Kasumi-1 (cell line): ENCODE measurements around the gene CAPN8.
"Not testable (repeated sequence)": the region's sequence is repeated elsewhere in the genome, so short reads cannot be mapped to it uniquely, and the experiment has no call there.

Experiments
- DNase-seq, 2 experiments: peaks; one replicate each; lab custom pipeline; 2025; lab: John Stamatoyannopoulos, UW

The CAPN8 gene

GRCh38 chr1:223525957-223526356 lies 139.5 kb downstream of the CAPN8 start:
- no peak for DNase-seq

- no peak for DNase-seq
Observed at GRCh38 chr1:223525546-223525945, 140.0 kb downstream of the CAPN8 start.

- no peak for DNase-seq
Observed at GRCh38 chr1:223524930-223525451, 140.5 kb downstream of the CAPN8 start.

- no peak for DNase-seq
Observed at GRCh38 chr1:223521150-223521549, 144.4 kb downstream of the CAPN8 start.

- DNase-seq, result no peak
Observed at GRCh38 chr1:223520200-223520599, 145.3 kb downstream of the CAPN8 start.

GRCh38 chr1:223519116-223519515 lies 146.4 kb downstream of the CAPN8 start:
- DNase-seq, result no peak

GRCh38 chr1:223518553-223518952 lies 146.9 kb downstream of the CAPN8 start:
- not testable (repeated sequence) for DNase-seq

- no peak for DNase-seq
Observed at GRCh38 chr1:223515926-223516325, 149.6 kb downstream of the CAPN8 start.

GRCh38 chr1:223515421-223515820 lies 150.1 kb downstream of the CAPN8 start:
- DNase-seq, result no peak

GRCh38 chr1:223514644-223515043 lies 150.9 kb downstream of the CAPN8 start:
- DNase-seq, result no peak

- DNase-seq, result no peak
Observed at GRCh38 chr1:223513309-223513708, 152.2 kb downstream of the CAPN8 start.

GRCh38 chr1:223512057-223512456 lies 153.4 kb downstream of the CAPN8 start:
- no peak for DNase-seq

GRCh38 chr1:223508796-223509195 lies 156.7 kb downstream of the CAPN8 start:
- DNase-seq, result no peak

GRCh38 chr1:223504741-223505140 lies 160.8 kb downstream of the CAPN8 start:
- DNase-seq, result no peak

- DNase-seq, result no peak
Observed at GRCh38 chr1:223503348-223503747, 162.2 kb downstream of the CAPN8 start.

GRCh38 chr1:223500560-223501425 lies 164.7 kb downstream of the CAPN8 start:
- DNase-seq, result no peak

GRCh38 chr1:223496883-223497282 lies 168.6 kb downstream of the CAPN8 start:
- DNase-seq, result no peak

GRCh38 chr1:223494926-223495645 lies 170.4 kb downstream of the CAPN8 start:
- DNase-seq, result no peak

- DNase-seq, result no peak
Observed at GRCh38 chr1:223492044-223492443, 173.5 kb downstream of the CAPN8 start.
